ENCODE results near the gene STAM2. TPM values are rescaled to one million over a fixed set of nuclear protein-coding genes. Genes with fewer than 3 reads are reported as not detected.
A peak's percentile ranks its signal among the peaks of the same experiment; 100 is the strongest.
"Not testable (repeated sequence)": the region's sequence is repeated elsewhere in the genome, so short reads cannot be mapped to it uniquely, and the experiment has no call there.

The STAM2 gene
- total RNA-seq, 1 experiment from 2014 or later, result 27.6 TPM

- Mint-ChIP-seq H3K27ac (ENCODE audit: low read depth, unreplicated experiment) (no peak overlapping the region), H3K4me1 (ENCODE audit: insufficient read depth, unreplicated experiment) (no peaks in the 10 kb centered on the region), H3K4me3 (ENCODE audit: unreplicated experiment) (no peak overlapping the region), H3K27me3 (ENCODE audit: insufficient read depth, unreplicated experiment) (peaks cover 8% of the 10 kb centered on the region), H3K9me3 (ENCODE audit: unreplicated experiment) (no peaks in the 10 kb centered on the region), H3K36me3 (ENCODE audit: insufficient read depth, unreplicated experiment) (no peaks in the 10 kb centered on the region)
- ChIA-PET CTCF (interaction anchor here (0.6 to 4.5 kb wide), 6 partner anchors 10 to 1333 kb away, joined by 3 to 52 read pairs (median 4); partner anchors contain the start of gene STAM2), POLR2A (interaction anchor here (0.9 kb wide), 1 partner anchor 12 kb away, joined by 3 read pairs; no protein-coding TSS in a partner anchor)
- no peak for DNase-seq (ENCODE audit: unreplicated experiment)
- no peak for TF ChIP-seq CTCF (IDR thresholded peaks at IDR 0.05; ENCODE audit: unreplicated experiment)
- BruUV-seq (replicated peaks), result no TSS peak
- intact Hi-C loops (cut with micrococcal nuclease), result no loop called here
Measured at GRCh38 chr2:152186262-152186661, 10.7 kb upstream of the STAM2 start.

GRCh38 chr2:152183401-152184073 is 8.0 kb upstream of the STAM2 start:
- Mint-ChIP-seq H3K9me3 (ENCODE audit: unreplicated experiment) (no peaks in the 10 kb centered on the region), H3K27ac (ENCODE audit: low read depth, unreplicated experiment) (no peak overlapping the region), H3K4me3 (ENCODE audit: unreplicated experiment) (no peak overlapping the region), H3K27me3 (ENCODE audit: insufficient read depth, unreplicated experiment) (peaks cover 8% of the 10 kb centered on the region), H3K4me1 (ENCODE audit: insufficient read depth, unreplicated experiment) (no peaks in the 10 kb centered on the region), H3K36me3 (ENCODE audit: insufficient read depth, unreplicated experiment) (no peaks in the 10 kb centered on the region)
- no TSS peak for BruUV-seq (replicated peaks)
- TF ChIP-seq CTCF (IDR thresholded peaks at IDR 0.05; ENCODE audit: unreplicated experiment), result no peak
- no peak for DNase-seq (ENCODE audit: unreplicated experiment)
- CTCF ChIA-PET, result interaction anchor here (0.6 to 4.5 kb wide), 8 partner anchors 10 to 456 kb away, joined by 3 to 52 read pairs (median 4); no protein-coding TSS in a partner anchor
- POLR2A ChIA-PET, result no interaction called here
- intact Hi-C loops (cut with micrococcal nuclease), result no loop called here

- intact Hi-C loops (cut with micrococcal nuclease), result loop anchor here (2.0 to 10.0 kb wide), 6 partner anchors 160 to 747 kb away; partner anchors contain the start of genes FMNL2 and PRPF40A
- ChIA-PET CTCF (interaction anchor here (0.6 to 6.8 kb wide), 8 partner anchors 8 to 1547 kb away, joined by 3 to 99 read pairs (median 4); no protein-coding TSS in a partner anchor), POLR2A (interaction anchor here (0.6 kb wide), 1 partner anchor 425 kb away, joined by 4 read pairs; no protein-coding TSS in a partner anchor)
- H3K4me1 Mint-ChIP-seq (ENCODE audit: insufficient read depth, unreplicated experiment); H3K27me3 Mint-ChIP-seq (ENCODE audit: insufficient read depth, unreplicated experiment); H3K36me3 Mint-ChIP-seq (ENCODE audit: insufficient read depth, unreplicated experiment); H3K9me3 Mint-ChIP-seq (ENCODE audit: unreplicated experiment); DNase-seq (ENCODE audit: unreplicated experiment); H3K27ac Mint-ChIP-seq (ENCODE audit: low read depth, unreplicated experiment); H3K4me3 Mint-ChIP-seq (ENCODE audit: unreplicated experiment); BruUV-seq (replicated peaks): not testable (repeated sequence)
Measured at GRCh38 chr2:152177667-152178066, 2.1 kb upstream of the STAM2 start.

- H3K27ac Mint-ChIP-seq (ENCODE audit: low read depth, unreplicated experiment), result peak overlapping the region; percentile 100
- POLR2A ChIA-PET, result interaction anchor here (0.6 to 3.1 kb wide), 32 partner anchors 11 to 567 kb away, joined by 3 to 24 read pairs (median 4); partner anchors contain the start of genes ARL6IP6, FMNL2 and PRPF40A
- peaks cover 16% of the 10 kb centered on the region for H3K4me1 Mint-ChIP-seq (ENCODE audit: insufficient read depth, unreplicated experiment)
- no peaks in the 10 kb centered on the region for H3K27me3 Mint-ChIP-seq (ENCODE audit: insufficient read depth, unreplicated experiment)
- no peak for TF ChIP-seq CTCF (IDR thresholded peaks at IDR 0.05; ENCODE audit: unreplicated experiment)
- H3K9me3 Mint-ChIP-seq (ENCODE audit: unreplicated experiment), result no peaks in the 10 kb centered on the region
- BruUV-seq (replicated peaks), result no TSS peak
- CTCF ChIA-PET, result interaction anchor here (0.5 to 6.8 kb wide), 30 partner anchors 10 to 1251 kb away, joined by 3 to 99 read pairs (median 6); partner anchors contain the start of gene PRPF40A
- DNase-seq (ENCODE audit: unreplicated experiment), result no peak
- peak overlapping the region; percentile 94 for H3K4me3 Mint-ChIP-seq (ENCODE audit: unreplicated experiment)
- intact Hi-C loops (cut with micrococcal nuclease), result loop anchor here (1.0 to 10.0 kb wide), 7 partner anchors 161 to 749 kb away; partner anchors contain the start of genes FMNL2 and PRPF40A
- no peaks in the 10 kb centered on the region for H3K36me3 Mint-ChIP-seq (ENCODE audit: insufficient read depth, unreplicated experiment)
Measured at GRCh38 chr2:152176113-152176714, 651 bp upstream of the STAM2 start.

Measured in MCF 10A (cell line).